ENCODE measurements around the gene ELFN1. TPM values are rescaled to one million over a fixed set of nuclear protein-coding genes. Genes with fewer than 3 reads are reported as not detected.

ELFN1 gene
- total and polyA plus RNA-seq, 8 donors: 0.19 to 4.3 (median 0.53) TPM; not detected in 1

- Histone ChIP-seq H3K9me3 (peaks cover 0 to 2% (median under 1%) of the 10 kb centered on the region in 4 donors), H3K27ac (no peak overlapping the region), H3K27me3 (peaks cover 0 to 81% (median 36%) of the 10 kb centered on the region in 3 donors), H3K4me1 (no peaks in the 10 kb centered on the region), H3K36me3 (no peaks in the 10 kb centered on the region), H3K4me3 (no peak overlapping the region)
- 78 to 81% (median 81%) methylated on average over 24 to 25 of the region's 25 CpGs for WGBS, 5 donors
- intact Hi-C loops (cut with DNase I; ENCODE audit: low total_unique reads): no loop called here
- no peak for TF ChIP-seq POLR2AphosphoS5 (IDR thresholded peaks at IDR 0.05)
- TF ChIP-seq CTCF (IDR thresholded peaks at IDR 0.05): no peak
- TF ChIP-seq EP300 (IDR thresholded peaks at IDR 0.05): no peak
- no peak for TF ChIP-seq POLR2A (IDR thresholded peaks at IDR 0.05)
- peak in 1 of 2 donors; percentile 17 for DNase-seq
Measured at GRCh38 chr7:1677206-1678080, 7.4 kb downstream of the ELFN1 start.

GRCh38 chr7:1678081-1678543, 8.0 kb downstream of the ELFN1 start:
- peaks cover 0 to 6% (median 4%) of the 10 kb centered on the region in 4 donors for H3K9me3 ChIP-seq
- H3K4me3 ChIP-seq: no peak overlapping the region
- H3K36me3 ChIP-seq: no peaks in the 10 kb centered on the region
- peak in 1 of 2 donors; percentile 16 for DNase-seq
- intact Hi-C loops (cut with DNase I; ENCODE audit: low total_unique reads): no loop called here
- H3K27ac ChIP-seq: no peak overlapping the region
- H3K27me3 ChIP-seq: peaks cover 0 to 74% (median 29%) of the 10 kb centered on the region in 3 donors
- TF ChIP-seq EP300 (IDR thresholded peaks at IDR 0.05) (no peak), POLR2A (IDR thresholded peaks at IDR 0.05) (no peak), POLR2AphosphoS5 (IDR thresholded peaks at IDR 0.05) (no peak), CTCF (IDR thresholded peaks at IDR 0.05) (no peak)
- 84 to 89% (median 88%) methylated on average over 10 to 13 of the region's 13 CpGs for WGBS, 5 donors
- no peaks in the 10 kb centered on the region for H3K4me1 ChIP-seq

GRCh38 chr7:1678571-1679325, 8.7 kb downstream of the ELFN1 start:
- peaks cover 0 to 10% (median 7%) of the 10 kb centered on the region in 4 donors for H3K9me3 ChIP-seq
- no peaks in the 10 kb centered on the region for H3K4me1 ChIP-seq
- no peak overlapping the region for H3K4me3 ChIP-seq
- H3K27ac ChIP-seq: no peak overlapping the region
- no peak for TF ChIP-seq EP300 (IDR thresholded peaks at IDR 0.05)
- no peak for TF ChIP-seq POLR2A (IDR thresholded peaks at IDR 0.05)
- TF ChIP-seq POLR2AphosphoS5 (IDR thresholded peaks at IDR 0.05): no peak
- no peak for TF ChIP-seq CTCF (IDR thresholded peaks at IDR 0.05)
- peak in 1 of 2 donors; percentile 14 for DNase-seq
- intact Hi-C loops (cut with DNase I; ENCODE audit: low total_unique reads): no loop called here
- WGBS, 5 donors: 87 to 92% (median 89%) methylated on average over 28 to 30 of the region's 30 CpGs
- peaks cover 0 to 68% (median 23%) of the 10 kb centered on the region in 3 donors for H3K27me3 ChIP-seq
- no peaks in the 10 kb centered on the region for H3K36me3 ChIP-seq

GRCh38 chr7:1679326-1679965, 9.4 kb downstream of the ELFN1 start:
- Histone ChIP-seq H3K27me3 (peaks cover 0 to 61% (median 16%) of the 10 kb centered on the region in 3 donors), H3K36me3 (no peaks in the 10 kb centered on the region), H3K9me3 (peaks cover 0 to 17% (median 12%) of the 10 kb centered on the region in 4 donors), H3K4me3 (no peak overlapping the region), H3K4me1 (no peaks in the 10 kb centered on the region), H3K27ac (no peak overlapping the region)
- intact Hi-C loops (cut with DNase I; ENCODE audit: low total_unique reads): no loop called here
- DNase-seq: peak in 1 of 2 donors; percentile 23
- no peak for TF ChIP-seq POLR2AphosphoS5 (IDR thresholded peaks at IDR 0.05)
- TF ChIP-seq CTCF (IDR thresholded peaks at IDR 0.05): no peak
- no peak for TF ChIP-seq POLR2A (IDR thresholded peaks at IDR 0.05)
- TF ChIP-seq EP300 (IDR thresholded peaks at IDR 0.05): no peak
- WGBS, 5 donors: 76 to 84% (median 78%) methylated on average over 11 to 15 of the region's 15 CpGs
